ENCODE results near the gene SUSD6.
"Not testable (repeated sequence)": the region's sequence is repeated elsewhere in the genome, so short reads cannot be mapped to it uniquely, and the experiment has no call there.

Gene SUSD6

DNA sequence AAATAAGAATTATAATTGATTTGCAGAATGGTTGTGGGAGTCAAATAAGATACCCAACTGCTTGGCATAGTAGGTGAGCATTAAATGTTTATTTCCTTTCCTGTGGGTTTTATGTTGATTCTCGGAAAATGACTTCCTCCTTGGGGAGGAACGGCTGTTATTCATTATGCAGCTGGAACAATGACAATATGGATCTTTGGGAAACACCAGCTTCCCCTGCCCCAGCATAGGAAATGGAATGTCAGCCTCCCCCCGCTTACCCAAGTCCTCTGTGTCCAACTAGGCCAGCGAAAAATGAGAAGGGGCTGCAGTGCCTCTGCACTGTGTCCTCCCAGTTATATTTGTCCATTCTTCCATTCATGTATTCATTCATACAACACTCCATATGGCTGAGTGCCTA is 25.0 kb upstream of the SUSD6 start:
- peak overlapping the region in 3 of 21 experiments; percentile 3 to 46 (median 31) for H3K27ac ChIP-seq
- H3K4me3 ChIP-seq: no peak overlapping the region

DNA sequence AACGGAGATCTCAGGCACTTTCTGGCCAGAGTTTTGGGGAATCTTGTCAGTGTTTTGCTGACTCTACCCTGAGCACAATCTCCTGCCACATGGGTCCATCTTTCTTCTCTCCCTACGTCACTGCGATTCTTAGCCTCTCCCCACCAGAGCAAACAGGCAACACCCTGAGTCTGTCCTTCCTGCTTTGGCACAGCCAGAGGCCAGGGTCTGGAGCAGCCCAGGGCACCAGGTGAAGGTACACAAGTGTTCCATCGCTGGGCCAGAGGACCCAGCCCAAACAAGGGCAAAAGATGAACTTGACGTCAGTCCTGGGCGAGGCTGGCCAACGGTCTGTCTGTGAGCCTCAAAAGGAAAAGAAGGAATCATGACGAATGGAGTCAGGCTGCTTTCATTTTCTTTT is 24.0 kb upstream of the SUSD6 start:
- H3K27ac ChIP-seq: peak overlapping the region in 2 of 21 experiments; percentile 23 to 40

DNA sequence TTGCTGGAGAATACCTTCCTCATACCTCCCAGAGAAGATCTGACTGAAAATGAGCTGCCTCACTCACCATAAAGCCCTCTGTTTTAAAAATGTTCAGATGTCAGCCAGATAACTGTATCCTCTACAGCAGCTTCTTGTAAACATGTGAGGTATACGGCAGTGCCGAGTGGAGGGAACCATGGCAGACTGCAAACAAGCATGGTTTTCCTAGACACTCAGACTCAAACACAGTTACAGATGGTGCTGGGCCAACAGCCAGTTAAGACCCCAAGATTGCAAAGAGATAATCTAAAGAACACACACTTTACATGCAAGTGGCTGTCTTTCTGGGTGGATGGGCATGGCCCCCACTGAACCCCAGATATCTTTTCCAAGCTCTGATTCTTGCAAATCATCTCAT is 20.1 kb upstream of the SUSD6 start:
- Histone ChIP-seq H3K4me3 (no peak overlapping the region), H3K27ac (no peak overlapping the region)

More for the DNA sequence above, 24.0 kb upstream of the SUSD6 start:
- H3K4me3 ChIP-seq: no peak overlapping the region

DNA sequence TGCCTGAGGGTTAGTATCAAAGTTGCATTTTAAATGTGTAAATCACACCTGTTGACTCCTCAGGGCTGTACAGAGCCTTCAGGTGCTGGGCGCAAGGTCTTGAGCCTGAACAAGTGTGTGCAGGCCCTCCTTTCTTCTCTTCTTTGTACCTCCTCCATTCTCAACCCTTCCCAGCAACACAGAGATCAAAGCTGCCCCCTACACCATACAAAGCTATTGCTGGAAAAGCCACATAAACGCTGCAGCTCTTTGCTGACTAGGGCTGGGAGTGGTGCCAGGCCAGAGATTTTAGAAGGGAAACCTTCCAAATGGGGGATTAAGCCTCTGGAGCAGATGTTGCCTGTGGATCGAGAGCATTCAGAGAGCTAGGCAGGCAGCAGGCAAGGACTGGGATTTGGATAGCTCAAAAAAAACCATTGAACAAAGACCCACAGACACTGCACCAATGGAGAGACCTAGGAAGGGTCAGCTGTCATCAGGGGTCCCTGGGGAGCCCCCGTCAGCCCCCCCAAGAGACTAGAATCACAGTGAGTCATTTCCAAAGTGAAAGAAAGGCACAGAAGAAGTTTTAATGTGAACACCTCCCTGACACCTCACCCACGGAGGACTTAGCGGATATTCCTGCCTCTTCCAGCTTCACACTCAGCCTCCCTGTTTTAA is 18.2 kb upstream of the SUSD6 start:
- Histone ChIP-seq H3K4me3 (no peak overlapping the region), H3K27ac (peak overlapping the region in 17 of 21 experiments; percentile 4 to 71 (median 19))

DNA sequence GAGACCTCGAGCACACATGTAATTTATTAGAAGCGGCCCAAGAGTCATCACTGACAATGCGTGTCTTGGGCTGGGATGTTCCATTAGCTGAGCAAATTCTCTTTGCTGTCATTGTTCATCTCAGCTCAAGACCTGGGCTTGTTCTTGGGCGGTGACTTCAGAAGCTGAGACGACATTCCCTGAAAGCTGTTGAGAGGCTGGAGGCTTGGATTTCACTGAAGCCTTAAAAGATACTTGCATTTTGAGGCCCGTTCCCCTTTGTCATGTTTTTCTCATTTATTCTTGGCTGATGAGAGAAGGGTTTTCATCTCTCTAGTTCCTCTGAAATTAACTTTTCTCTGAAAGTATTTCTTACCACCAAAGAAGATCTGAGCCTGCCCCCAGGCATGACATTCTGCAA is 16.6 kb upstream of the SUSD6 start:
- no peak overlapping the region for H3K27ac ChIP-seq
- H3K4me3 ChIP-seq: no peak overlapping the region

DNA sequence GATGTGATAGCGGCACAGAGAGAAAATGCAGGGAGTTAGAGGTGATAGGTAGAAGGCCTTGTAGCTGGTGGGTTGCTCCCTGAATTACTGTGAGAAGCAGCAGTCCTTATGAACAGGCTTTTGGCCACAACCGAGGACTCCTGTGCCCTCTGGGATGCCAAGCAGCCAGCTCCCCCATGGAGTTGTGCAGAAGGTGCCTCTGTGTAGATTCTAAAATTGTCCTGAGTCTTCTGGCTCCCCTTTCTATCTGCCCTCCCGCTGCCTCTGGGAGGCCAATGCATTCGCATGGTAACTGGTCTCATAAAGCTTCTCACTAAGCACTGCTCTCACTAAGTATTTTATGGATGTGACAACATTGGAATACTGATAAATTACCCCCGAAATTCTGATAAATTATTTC is 16.1 kb upstream of the SUSD6 start:
- Histone ChIP-seq H3K4me3 (no peak overlapping the region), H3K27ac (no peak overlapping the region)

DNA sequence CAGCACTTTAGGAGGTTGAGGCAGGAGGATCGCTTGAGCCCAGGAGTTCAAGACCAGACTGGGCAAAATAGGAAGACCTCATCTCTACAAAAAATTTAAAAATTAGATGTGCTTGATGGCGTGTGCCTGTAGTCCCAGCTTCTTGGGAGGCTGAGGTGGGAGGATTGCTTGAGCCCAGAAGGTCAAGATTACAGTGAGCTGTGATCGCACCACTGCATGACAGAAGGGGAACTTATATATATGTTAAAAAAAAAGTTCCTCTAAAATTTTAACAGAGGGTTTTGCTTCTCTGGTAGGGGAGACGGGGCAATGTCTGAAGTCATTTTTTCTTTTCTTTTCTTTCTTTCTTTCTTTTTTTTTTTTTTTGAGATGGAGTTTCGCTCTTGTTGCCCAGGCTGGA is 12.0 kb upstream of the SUSD6 start:
- not testable (repeated sequence) for H3K4me3 ChIP-seq, H3K27ac ChIP-seq

DNA sequence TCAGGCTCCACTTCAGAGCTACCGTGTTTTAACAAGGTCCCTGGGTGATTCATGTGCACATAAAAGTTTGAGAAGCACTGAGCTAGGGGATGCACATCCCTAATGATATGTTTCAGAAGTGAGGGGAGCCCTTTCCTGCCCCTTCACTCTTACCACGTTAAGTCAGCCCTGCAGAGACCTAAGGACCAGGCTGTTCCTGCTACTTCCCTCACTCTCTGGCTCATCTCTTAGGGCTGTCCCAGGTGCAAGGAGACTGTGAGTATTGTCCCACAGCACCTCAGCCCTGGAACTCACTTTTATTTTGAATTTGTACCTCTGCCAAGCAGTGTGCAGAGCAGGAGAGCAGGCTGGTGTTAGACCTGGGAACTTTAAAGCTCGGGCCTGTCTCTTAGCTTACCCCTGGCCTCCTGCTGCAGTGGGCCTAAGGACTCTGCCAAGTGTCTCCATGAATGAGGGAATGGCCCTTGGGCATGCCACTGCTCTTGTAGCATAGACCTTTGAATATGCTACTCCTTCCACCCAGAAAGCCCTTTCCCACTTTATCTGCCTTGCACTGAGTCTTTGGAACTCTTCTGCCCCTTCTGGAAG is 11.0 kb upstream of the SUSD6 start:
- H3K27ac ChIP-seq: no peak overlapping the region
- no peak overlapping the region for H3K4me3 ChIP-seq

DNA sequence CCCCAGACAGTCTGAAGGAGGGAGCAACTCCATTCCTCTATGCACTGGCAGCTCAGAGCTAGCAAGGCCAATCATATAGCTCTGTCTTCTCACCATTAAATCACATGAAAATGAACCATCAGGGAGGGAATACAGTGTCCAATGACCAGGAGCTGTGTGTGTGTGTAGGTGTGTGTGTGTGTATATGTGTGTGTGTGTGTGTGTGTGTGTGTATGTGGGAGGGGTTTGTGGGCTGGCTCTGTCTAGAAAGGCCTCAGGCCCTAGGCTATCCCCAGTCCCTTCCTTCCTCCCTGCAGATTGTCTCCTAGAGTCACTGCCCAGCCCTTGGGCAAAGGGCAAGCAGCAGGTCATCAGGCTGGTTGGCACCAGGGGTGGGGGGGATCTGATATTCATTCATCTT is 5.7 kb upstream of the SUSD6 start:
- Histone ChIP-seq H3K4me3 (no peak overlapping the region), H3K27ac (no peak overlapping the region)

DNA sequence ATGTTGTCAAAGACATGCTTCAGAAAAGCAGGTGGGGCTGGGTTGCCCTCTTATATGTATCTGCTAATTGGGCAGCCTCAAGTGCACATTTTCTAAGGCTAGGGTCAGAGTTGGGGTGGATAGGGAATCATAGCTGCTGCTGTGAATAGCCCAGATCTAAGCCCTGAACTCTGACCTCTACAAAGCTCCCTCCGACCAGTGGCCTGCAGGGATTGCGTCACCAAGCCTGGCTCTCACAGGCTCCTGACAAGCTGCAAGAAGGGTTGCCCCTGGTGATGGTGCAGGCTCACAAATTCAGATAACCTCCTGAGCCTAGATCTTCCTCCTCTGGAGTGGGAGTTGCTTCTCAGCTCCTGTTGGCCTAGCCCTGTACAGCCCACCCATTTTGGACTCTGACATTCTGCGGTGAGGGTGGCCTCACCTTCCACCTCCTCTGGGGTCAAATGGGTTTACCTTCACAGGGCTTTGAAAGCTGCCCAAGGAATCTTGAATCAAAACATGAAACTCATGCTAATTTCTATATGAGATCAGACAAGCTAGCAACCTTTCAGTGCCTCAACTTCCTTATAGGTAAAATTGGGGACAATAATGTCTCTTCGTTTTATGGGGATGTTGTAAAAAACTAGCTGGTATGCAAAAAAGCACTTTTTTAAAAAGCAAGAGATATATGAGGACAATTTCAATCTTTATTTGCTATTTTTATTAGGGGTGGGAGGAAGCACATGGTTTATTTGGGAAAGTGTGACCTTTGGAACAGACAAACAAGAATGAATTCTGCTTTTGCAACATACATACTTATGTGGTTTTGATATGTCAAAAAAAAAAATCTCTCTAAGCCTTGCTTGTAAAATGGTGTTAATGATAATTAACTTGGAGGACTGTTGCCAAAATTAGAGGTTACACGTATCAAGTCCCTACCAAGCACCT is 4.9 kb upstream of the SUSD6 start:
- no peak overlapping the region for H3K27ac ChIP-seq
- no peak overlapping the region for H3K4me3 ChIP-seq

DNA sequence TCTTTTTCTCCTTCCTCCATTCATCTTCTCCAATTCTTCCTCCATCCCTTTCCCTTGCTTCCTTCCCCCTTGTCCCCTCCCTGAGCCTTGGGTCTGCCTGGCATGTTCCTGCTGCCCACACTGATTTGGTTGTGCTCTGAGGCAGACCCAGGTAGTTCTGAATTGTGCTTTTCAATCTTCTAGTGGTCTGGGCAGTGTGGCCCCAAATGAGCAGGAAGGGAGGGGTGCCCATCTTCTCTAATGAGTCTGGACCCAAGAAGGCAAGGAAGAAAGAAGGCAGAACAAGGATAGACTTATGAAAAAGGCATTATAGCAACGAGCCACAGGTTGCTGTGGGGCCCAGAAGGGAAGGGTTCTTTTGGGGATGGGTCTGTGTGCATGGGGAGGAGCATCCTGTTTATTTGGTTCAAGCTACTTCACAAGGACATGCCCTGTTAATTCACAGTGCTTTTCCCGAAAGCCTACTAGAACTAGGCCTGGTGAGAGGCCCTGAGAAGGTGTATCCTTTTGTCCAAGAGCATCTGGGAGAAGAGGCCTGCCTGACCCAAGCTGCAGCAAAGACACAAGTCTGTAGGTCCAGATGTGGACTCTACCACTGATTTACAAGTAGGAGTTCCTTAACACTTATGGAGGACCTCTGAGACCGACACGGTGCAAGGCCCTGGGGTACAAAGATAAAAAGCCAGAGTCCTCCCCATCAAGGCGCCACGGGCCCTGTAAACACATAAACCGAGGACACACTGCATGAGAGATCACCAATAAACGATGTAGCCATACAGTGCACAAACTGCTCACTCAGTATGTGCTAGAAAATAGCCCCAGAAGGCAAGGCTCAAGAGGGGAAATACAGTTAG is 1.1 kb upstream of the SUSD6 start:
- peak overlapping the region in 19 of 21 experiments; percentile 39 to 99 (median 81) for H3K27ac ChIP-seq
- H3K4me3 ChIP-seq: peak overlapping the region in 6 of 7 experiments; percentile 62 to 91 (median 86)

DNA sequence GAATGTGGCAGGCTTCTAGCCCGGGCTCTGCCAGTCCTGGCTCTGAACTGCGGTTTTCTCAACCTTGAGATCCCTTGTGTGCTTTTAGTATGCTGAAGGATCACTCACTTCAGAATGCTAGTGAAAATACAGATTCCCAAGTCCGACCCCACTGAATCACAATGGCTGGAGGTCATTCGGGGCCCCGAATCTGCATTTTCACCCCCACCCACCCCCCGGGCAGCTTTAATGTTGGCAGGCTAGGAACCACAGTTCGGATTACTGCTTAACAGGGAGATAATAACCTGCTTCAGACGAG is 573 bp upstream of the SUSD6 start:
- peak overlapping the region; percentile 62 to 91 (median 84) for H3K4me3 ChIP-seq
- peak overlapping the region in 19 of 21 experiments; percentile 39 to 99 (median 81) for H3K27ac ChIP-seq

DNA sequence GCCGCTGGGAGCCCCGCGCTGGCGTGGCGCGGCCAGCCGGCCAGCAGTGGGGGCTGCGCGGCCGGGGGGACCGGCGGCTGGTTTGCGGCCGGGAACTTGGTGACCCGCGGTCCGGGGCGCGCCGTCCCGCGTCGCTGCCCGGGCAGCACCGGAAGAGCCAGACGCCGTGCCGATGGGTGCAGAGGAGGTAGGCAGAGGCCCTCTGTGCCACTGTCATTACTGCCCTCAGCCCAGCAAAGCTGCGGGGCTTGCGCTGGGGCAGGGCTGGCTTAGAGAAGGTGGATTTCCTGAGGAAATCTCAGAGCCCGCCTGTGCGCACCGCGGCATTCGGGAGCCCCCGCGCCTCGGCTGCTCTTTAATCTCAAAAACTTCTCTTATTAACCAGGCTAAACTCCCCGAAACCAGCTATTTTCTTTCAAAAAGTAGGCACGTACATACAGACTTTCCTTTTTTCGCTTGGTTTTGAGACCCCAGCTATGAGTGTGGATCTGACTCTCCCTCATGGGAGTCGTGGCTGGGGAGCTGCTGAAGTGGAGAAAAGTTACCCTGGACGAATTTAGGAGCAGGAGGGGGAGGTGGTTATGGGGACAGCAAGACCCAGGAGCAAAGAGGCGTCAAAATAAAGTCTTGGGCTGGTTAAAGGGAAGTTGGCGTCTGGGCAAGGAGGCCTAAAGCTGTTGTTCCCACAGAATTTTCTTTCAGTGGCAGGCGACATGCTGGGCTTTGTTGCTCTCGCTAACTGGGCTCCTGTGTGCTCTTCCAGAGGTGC is 802 bp downstream of the SUSD6 start:
- peak overlapping the region; percentile 62 to 91 (median 84) for H3K4me3 ChIP-seq
- H3K27ac ChIP-seq: peak overlapping the region; percentile 83 to 99 (median 96)

DNA sequence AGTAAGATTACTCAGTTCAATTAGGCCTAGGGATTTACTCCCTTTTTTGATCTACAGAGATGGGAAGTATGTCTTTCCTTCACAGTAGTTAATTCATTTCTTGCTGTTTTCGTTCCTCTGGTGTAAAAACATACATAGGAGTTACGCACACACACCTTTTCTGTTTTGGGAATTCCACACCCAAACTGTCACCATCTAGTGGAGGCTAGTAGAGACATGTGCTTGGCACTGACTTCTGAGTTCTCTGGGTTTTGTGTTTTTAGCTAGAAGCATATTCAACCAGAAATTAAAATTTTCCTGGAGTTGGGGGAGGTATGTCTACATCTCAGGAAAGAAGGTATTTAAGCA is 1.4 kb downstream of the SUSD6 start:
- Histone ChIP-seq H3K4me3 (peak overlapping the region; percentile 62 to 91 (median 84)), H3K27ac (peak overlapping the region in 20 of 21 experiments; percentile 89 to 99 (median 96))

DNA sequence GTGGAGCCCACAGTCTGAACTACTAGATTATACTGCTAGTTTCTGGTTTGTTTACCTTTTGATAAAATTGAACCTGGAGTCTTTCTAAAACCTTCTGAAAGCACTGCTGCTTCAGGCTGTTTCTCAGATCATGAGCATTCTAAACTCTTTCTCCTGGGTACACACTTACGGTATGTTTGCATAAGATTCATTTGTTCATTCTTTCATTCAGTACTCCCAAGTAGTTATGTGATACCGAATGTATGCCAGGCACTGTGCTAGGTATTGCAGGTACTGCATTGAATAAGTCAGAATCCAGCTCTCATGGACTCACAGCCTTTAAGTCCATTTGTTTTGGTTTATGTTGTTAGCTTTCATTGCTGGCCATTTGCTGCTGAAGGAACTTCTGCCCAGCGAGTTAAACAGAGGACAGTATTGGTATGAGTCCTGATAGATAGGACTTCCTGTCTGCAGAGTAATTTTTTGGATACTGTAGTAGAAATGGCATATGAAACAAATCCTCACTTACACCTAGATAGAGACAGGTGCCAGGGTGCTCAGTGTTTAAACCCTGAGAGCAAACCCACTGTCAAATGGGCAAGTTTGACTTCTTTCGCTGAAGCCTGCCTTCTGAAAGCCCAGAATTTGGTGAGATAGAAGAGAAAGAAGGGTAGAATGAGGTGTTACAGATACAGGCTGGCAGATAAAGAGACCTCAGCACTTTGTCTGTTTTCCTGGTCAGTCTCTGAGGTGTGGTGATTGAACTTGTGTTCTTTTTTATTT is 2.1 kb downstream of the SUSD6 start:
- H3K4me3 ChIP-seq: peak overlapping the region; percentile 62 to 91 (median 84)
- H3K27ac ChIP-seq: peak overlapping the region in 20 of 21 experiments; percentile 7 to 99 (median 96)

DNA sequence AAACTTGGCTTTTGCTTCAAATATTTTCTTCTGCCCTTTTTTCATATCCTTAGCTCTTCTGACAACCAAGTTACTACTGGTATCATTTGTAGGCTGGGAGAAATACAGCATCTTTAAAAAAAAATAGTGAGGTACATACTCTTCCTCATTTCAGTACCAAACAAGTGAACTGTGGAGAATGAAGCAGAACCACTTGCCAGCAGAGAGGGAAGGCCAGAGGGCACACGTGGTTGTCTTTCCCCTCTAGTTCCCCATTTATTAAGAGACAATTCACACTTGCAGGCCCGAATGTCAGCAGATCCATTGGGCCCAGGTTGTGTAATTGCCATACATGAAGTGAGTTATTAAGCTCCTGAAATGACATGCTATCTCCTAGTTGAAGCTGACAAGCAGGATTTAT is 3.2 kb downstream of the SUSD6 start:
- H3K4me3 ChIP-seq: peak overlapping the region in 1 of 7 experiments; percentile 87
- H3K27ac ChIP-seq: peak overlapping the region in 19 of 21 experiments; percentile 63 to 98 (median 80)

DNA sequence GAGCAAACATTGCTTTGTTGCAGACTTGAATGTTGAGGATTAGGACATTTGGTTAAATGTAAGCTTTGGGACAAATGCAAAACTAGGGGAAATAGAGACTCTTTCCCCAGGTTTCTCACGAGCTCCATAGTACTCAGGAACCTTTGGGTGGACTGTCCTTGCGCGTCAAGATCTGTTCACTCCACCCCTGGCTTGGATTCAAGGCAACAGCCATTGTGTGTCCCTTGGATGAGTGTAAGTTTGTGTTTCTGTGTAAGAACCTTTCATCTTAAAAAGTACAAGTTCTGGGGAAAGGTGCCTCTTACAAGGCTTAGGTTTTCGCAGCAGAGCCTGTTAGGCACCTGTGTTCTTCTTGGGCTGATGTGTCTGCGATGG is 3.7 kb downstream of the SUSD6 start:
- Histone ChIP-seq H3K27ac (peak overlapping the region in 20 of 21 experiments; percentile 56 to 98 (median 76)), H3K4me3 (peak overlapping the region in 2 of 7 experiments; percentile 4 to 11)

Measured in skin epidermis (tissue), 12 donors.